Peyer's patch (tissue), 4 donors: ENCODE data around the gene LGALS7B. TPM values are rescaled to one million over a fixed set of nuclear protein-coding genes. Genes with fewer than 3 reads are reported as not detected.
"Not testable (repeated sequence)": the region's sequence is repeated elsewhere in the genome, so short reads cannot be mapped to it uniquely, and the experiment has no call there.

ENCODE experiments used
- DNase-seq, 3 donors: peaks; one replicate each; pipeline ENCODE4 v3.0.0-alpha.2; 2017 to 2019
- H3K27ac ChIP-seq, 4 donors: fragments of 200-600 bp; sonication (generic); one replicate each; pipeline ENCODE4 v1.5.1; 2016 to 2019
- H3K27me3 ChIP-seq, 2 donors: fragments of 200-600 bp; sonication (generic); one replicate each; pipeline ENCODE4 v1.5.1; 2019
- H3K36me3 ChIP-seq, 3 donors: fragments of 200-600 bp; sonication (generic); one replicate each; pipeline ENCODE4 v1.5.1; 2016 to 2019
- H3K4me1 ChIP-seq, 4 donors: fragments of 200-600 bp; sonication (generic); one replicate each; pipeline ENCODE4 v1.5.1; 2016 to 2019
- H3K4me3 ChIP-seq, 4 donors: fragments of 200-600 bp; sonication (generic); 1 replicate in 3 of 4; 2 replicates in 1 of 4; pipeline ENCODE4 v1.5.1; 2016 to 2019; ENCODE audit warnings: mild to moderate bottlenecking in 1 of 4
- H3K9me3 ChIP-seq, 4 donors: fragments of 200-600 bp; sonication (generic); one replicate each; pipeline ENCODE4 v1.5.1; 2016 to 2019; ENCODE audit warnings: mild to moderate bottlenecking in 1 of 4
- CTCF ChIP-seq, 6 experiments: fragments of 450-650 bp in 4 of 6; fragments of 200-600 bp in 2 of 6; sonication (generic) in 1 of 6; IDR thresholded peaks; one replicate each; pipeline ENCODE4 v1.5.1; 2017 to 2019; ENCODE audit warnings: antibody characterized with exemption in 6 of 6, mild to moderate bottlenecking in 3 of 6, moderate library complexity in 1 of 6
- POLR2A ChIP-seq, 2 donors: fragments of 450-650 bp; IDR thresholded peaks; one replicate each; pipeline ENCODE4 v1.5.1; 2017; ENCODE audit warnings: antibody characterized with exemption in 2 of 2, mild to moderate bottlenecking in 2 of 2, moderate library complexity in 2 of 2
- total RNA-seq, 4 donors: library from RNA; depleted of rRNA; stranded (reverse); fragments of >200 nt; gene quantifications; one replicate each; pipeline ENCODE4 v1.1.0, GENCODE V29; 2016

Gene LGALS7B
- total RNA-seq, 4 donors from 2014 or later, result not detected

GRCh38 chr19:38819231-38819920 lies 30.4 kb downstream of the LGALS7B start:
- TF ChIP-seq POLR2A (IDR thresholded peaks at IDR 0.05) (peak in 1 of 2 donors; percentile 61), CTCF (IDR thresholded peaks at IDR 0.05) (no peak)
- Histone ChIP-seq H3K27ac (peak overlapping the region in 3 of 4 donors; percentile 71 to 89 (median 88)), H3K36me3 (peaks cover 0 to 49% (median 8%) of the 10 kb centered on the region in 3 donors), H3K4me1 (peaks cover 0 to 38% (median 2%) of the 10 kb centered on the region in 4 donors), H3K27me3 (no peaks in the 10 kb centered on the region), H3K4me3 (peak overlapping the region in 2 of 4 donors; percentile 5 to 20), H3K9me3 (no peaks in the 10 kb centered on the region)
- DNase-seq, result peak in 2 of 3 donors; percentile 91

- H3K36me3 ChIP-seq, result peaks cover 0 to 56% (median 8%) of the 10 kb centered on the region in 3 donors
- not testable (repeated sequence) for H3K27me3 ChIP-seq, DNase-seq, H3K9me3 ChIP-seq
- peak overlapping the region in 2 of 4 donors; percentile 45 to 54 for H3K4me3 ChIP-seq
- peaks cover 0 to 44% (median 0%) of the 10 kb centered on the region in 4 donors for H3K4me1 ChIP-seq
- H3K27ac ChIP-seq, result peak overlapping the region in 3 of 4 donors; percentile 71 to 96 (median 89)
Observed at GRCh38 chr19:38821230-38821825, 32.3 kb downstream of the LGALS7B start.

- not testable (repeated sequence) for H3K9me3 ChIP-seq, H3K27me3 ChIP-seq, DNase-seq
- H3K4me3 ChIP-seq, result peak overlapping the region in 1 of 4 donors; percentile 10
- peaks cover 0 to 46% (median 4%) of the 10 kb centered on the region in 4 donors for H3K4me1 ChIP-seq
- H3K36me3 ChIP-seq, result peaks cover 0 to 65% (median 8%) of the 10 kb centered on the region in 3 donors
- peak; percentile 40 to 61 for TF ChIP-seq POLR2A (IDR thresholded peaks at IDR 0.05)
- peak overlapping the region in 3 of 4 donors; percentile 43 to 75 (median 63) for H3K27ac ChIP-seq
Observed at GRCh38 chr19:38825936-38826335, 36.9 kb downstream of the LGALS7B start.

GRCh38 chr19:38826856-38827551 lies 38.0 kb downstream of the LGALS7B start:
- H3K27me3 ChIP-seq, result no peaks in the 10 kb centered on the region
- TF ChIP-seq CTCF (IDR thresholded peaks at IDR 0.05), result no peak
- H3K27ac ChIP-seq, result peak overlapping the region in 3 of 4 donors; percentile 43 to 75 (median 63)
- H3K4me3 ChIP-seq, result no peak overlapping the region
- H3K9me3 ChIP-seq, result no peaks in the 10 kb centered on the region
- DNase-seq, result no peak
- H3K36me3 ChIP-seq, result peaks cover 0 to 59% (median 8%) of the 10 kb centered on the region in 3 donors
- H3K4me1 ChIP-seq, result peaks cover 0 to 37% (median 4%) of the 10 kb centered on the region in 4 donors

GRCh38 chr19:38829203-38829602 lies 40.2 kb downstream of the LGALS7B start:
- H3K9me3 ChIP-seq, H3K27me3 ChIP-seq, DNase-seq, H3K27ac ChIP-seq, H3K4me3 ChIP-seq: not testable (repeated sequence)
- H3K4me1 ChIP-seq, result peaks cover 0 to 42% (median 4%) of the 10 kb centered on the region in 4 donors
- peaks cover 0 to 41% (median 0%) of the 10 kb centered on the region in 3 donors for H3K36me3 ChIP-seq

GRCh38 chr19:38830039-38830733 lies 41.2 kb downstream of the LGALS7B start:
- peak overlapping the region in 2 of 4 donors; percentile 64 to 71 for H3K4me3 ChIP-seq
- H3K9me3 ChIP-seq, result no peaks in the 10 kb centered on the region
- H3K27me3 ChIP-seq, result no peaks in the 10 kb centered on the region
- H3K36me3 ChIP-seq, result peaks cover 0 to 36% (median 0%) of the 10 kb centered on the region in 3 donors
- TF ChIP-seq CTCF (IDR thresholded peaks at IDR 0.05) (no peak), POLR2A (IDR thresholded peaks at IDR 0.05) (no peak)
- H3K27ac ChIP-seq, result peak overlapping the region in 2 of 4 donors; percentile 88 to 95
- no peak for DNase-seq
- peaks cover 0 to 41% (median 4%) of the 10 kb centered on the region in 4 donors for H3K4me1 ChIP-seq
